Measurements from ENCODE around the gene VPS8. TPM values are rescaled to one million over a fixed set of nuclear protein-coding genes. Genes with fewer than 3 reads are reported as not detected.
"Not testable (repeated sequence)": the region's sequence is repeated elsewhere in the genome, so short reads cannot be mapped to it uniquely, and the experiment has no call there.

The VPS8 gene
- total RNA-seq, 1 donor from 2014 or later, result 48.3 TPM

- DNase-seq (ENCODE audit: low spot score), result no peak
Measured at GRCh38 chr3:184986366-184986889, 174.5 kb downstream of the VPS8 start.

- no peak for DNase-seq (ENCODE audit: low spot score)
Measured at GRCh38 chr3:184993394-184993793, 181.4 kb downstream of the VPS8 start.

GRCh38 chr3:185003876-185004275, 191.9 kb downstream of the VPS8 start:
- DNase-seq (ENCODE audit: low spot score), result not testable (repeated sequence)

GRCh38 chr3:185009650-185010049, 197.7 kb downstream of the VPS8 start:
- DNase-seq (ENCODE audit: low spot score), result no peak

GRCh38 chr3:185017584-185017983, 205.6 kb downstream of the VPS8 start:
- not testable (repeated sequence) for DNase-seq (ENCODE audit: low spot score)

GRCh38 chr3:185017996-185018395, 206.0 kb downstream of the VPS8 start:
- not testable (repeated sequence) for DNase-seq (ENCODE audit: low spot score)

GRCh38 chr3:185021256-185021655, 209.3 kb downstream of the VPS8 start:
- DNase-seq (ENCODE audit: low spot score), result no peak

GRCh38 chr3:185024406-185024805, 212.4 kb downstream of the VPS8 start:
- DNase-seq (ENCODE audit: low spot score), result no peak

GRCh38 chr3:185024966-185025365, 213.0 kb downstream of the VPS8 start:
- no peak for DNase-seq (ENCODE audit: low spot score)

GRCh38 chr3:185028121-185028520, 216.2 kb downstream of the VPS8 start:
- DNase-seq (ENCODE audit: low spot score), result no peak

- no peak for DNase-seq (ENCODE audit: low spot score)
Measured at GRCh38 chr3:185029086-185029485, 217.1 kb downstream of the VPS8 start.

GRCh38 chr3:185030399-185030798, 218.4 kb downstream of the VPS8 start:
- no peak for DNase-seq (ENCODE audit: low spot score)

GRCh38 chr3:185030951-185031350, 219.0 kb downstream of the VPS8 start:
- no peak for DNase-seq (ENCODE audit: low spot score)

- no peak for DNase-seq (ENCODE audit: low spot score)
Measured at GRCh38 chr3:185037801-185038200, 225.8 kb downstream of the VPS8 start.

GRCh38 chr3:185040425-185040824, 228.5 kb downstream of the VPS8 start:
- DNase-seq (ENCODE audit: low spot score), result no peak

- DNase-seq (ENCODE audit: low spot score), result no peak
Measured at GRCh38 chr3:185041540-185041939, 229.6 kb downstream of the VPS8 start.

- DNase-seq (ENCODE audit: low spot score), result no peak
Measured at GRCh38 chr3:185042312-185043050, 230.5 kb downstream of the VPS8 start.

- no peak for DNase-seq (ENCODE audit: low spot score)
Measured at GRCh38 chr3:185046164-185046515, 234.2 kb downstream of the VPS8 start.

- DNase-seq (ENCODE audit: low spot score), result no peak
Measured at GRCh38 chr3:185046603-185047002, 234.6 kb downstream of the VPS8 start.

- DNase-seq (ENCODE audit: low spot score), result no peak
Measured at GRCh38 chr3:185049710-185050109, 237.7 kb downstream of the VPS8 start.

- DNase-seq (ENCODE audit: low spot score), result no peak
Measured at GRCh38 chr3:185051801-185052200, 239.8 kb downstream of the VPS8 start.

- DNase-seq (ENCODE audit: low spot score), result no peak
Measured at GRCh38 chr3:185052631-185053030, 240.7 kb downstream of the VPS8 start.

GRCh38 chr3:185056908-185057307, 244.9 kb downstream of the VPS8 start:
- DNase-seq (ENCODE audit: low spot score), result no peak

- DNase-seq (ENCODE audit: low spot score), result no peak
Measured at GRCh38 chr3:185057829-185058228, 245.9 kb downstream of the VPS8 start.

All from mucosa of gallbladder (tissue), 1 donor.